CD4-positive, CD25-positive, alpha-beta regulatory T cell (primary cell): ENCODE data around the gene RASA4. TPM values are rescaled to one million over a fixed set of nuclear protein-coding genes. Genes with fewer than 3 reads are reported as not detected.
"Not testable (repeated sequence)": the region's sequence is repeated elsewhere in the genome, so short reads cannot be mapped to it uniquely, and the experiment has no call there.

ENCODE experiments used
- ATAC-seq, 2 donors: fragments of 150-1000 bp; cut with Tn5 transposase; one replicate each; pipeline ENCODE4 v1.10.0; 2021; ENCODE audit warnings: low read depth in 2 of 2, moderate number of reproducible peaks in 2 of 2, moderate library complexity in 1 of 2
- DNase-seq, 3 donors: peaks; one replicate each; pipeline versions ENCODE4 v3.0.0 to v3.0.0-alpha.2; 2012 to 2022; ENCODE audit warnings: mixed read lengths in 1 of 3
- H3K27ac ChIP-seq: one replicate; pipeline ENCODE4 v1.7.0; 2013; ENCODE audit warnings: mild to moderate bottlenecking, low read length; ENCODE audit not compliant: insufficient read depth, poor library complexity, severe bottlenecking
- H3K27me3 ChIP-seq: one replicate; pipeline ENCODE4 v1.7.0; 2013; ENCODE audit warnings: low read length; ENCODE audit not compliant: control insufficient read depth, insufficient read depth
- H3K36me3 ChIP-seq: one replicate; pipeline ENCODE4 v1.7.0; 2013; ENCODE audit warnings: mild to moderate bottlenecking, low read length, moderate library complexity; ENCODE audit not compliant: control insufficient read depth, insufficient read depth
- H3K4me1 ChIP-seq: 2 replicates; pipeline ENCODE4 v1.7.0; 2013; ENCODE audit warnings: mild to moderate bottlenecking, low read length; ENCODE audit not compliant: insufficient read depth, control insufficient read depth, poor library complexity, severe bottlenecking
- H3K4me3 ChIP-seq: one replicate; pipeline ENCODE4 v1.7.0; 2013; ENCODE audit warnings: low read depth, mild to moderate bottlenecking, low read length, moderate library complexity
- H3K9me3 ChIP-seq, 2 experiments: 1 replicate in 1 of 2; 2 replicates in 1 of 2; pipeline ENCODE4 v1.7.0; 2013; ENCODE audit warnings: low read length in 2 of 2, mild to moderate bottlenecking in 1 of 2, moderate library complexity in 1 of 2; ENCODE audit not compliant: control insufficient read depth in 2 of 2
- H3K27ac Mint-ChIP-seq, 3 donors: one replicate each; pipeline ENCODE4 v1.8.0; 2020 to 2022; ENCODE audit warnings: mild to moderate bottlenecking in 3 of 3, mixed read lengths in 3 of 3, moderate library complexity in 2 of 3
- H3K27me3 Mint-ChIP-seq: one replicate; pipeline ENCODE4 v1.8.0; 2022; ENCODE audit warnings: mild to moderate bottlenecking, mixed read lengths
- H3K36me3 Mint-ChIP-seq: one replicate; pipeline ENCODE4 v1.8.0; 2020; ENCODE audit warnings: mixed read lengths
- H3K4me1 Mint-ChIP-seq, 4 donors: one replicate each; pipeline ENCODE4 v1.8.0; 2020 to 2022; ENCODE audit warnings: mixed read lengths in 4 of 4, mild to moderate bottlenecking in 1 of 4
- H3K4me3 Mint-ChIP-seq, 4 donors: one replicate each; pipeline ENCODE4 v1.8.0; 2020 to 2022; ENCODE audit warnings: mild to moderate bottlenecking in 4 of 4, mixed read lengths in 4 of 4, moderate library complexity in 3 of 4
- H3K9me3 Mint-ChIP-seq, 7 donors: one replicate each; pipeline ENCODE4 v1.8.0; 2020 to 2022; ENCODE audit warnings: mixed read lengths in 7 of 7, mild to moderate bottlenecking in 3 of 7, moderate library complexity in 2 of 7
- polyA plus RNA-seq, 4 donors: library from polyadenylated mRNA; unstranded; fragments of 300-500 nt; fragmentation: Illumina TruSeq; gene quantifications; one replicate each; pipeline ENCODE4 v1.2.3, GENCODE V29; 2021
- total RNA-seq: library from RNA; stranded (reverse); gene quantifications from one replicate; pipeline ENCODE4 v1.2.3, GENCODE V29; 2022

Gene RASA4
- total and polyA plus RNA-seq, 5 donors from 2014 or later: 17.7 to 67.5 (median 20.2) TPM

- H3K4me3 ChIP-seq, H3K4me1 ChIP-seq, H3K4me3 Mint-ChIP-seq, H3K27me3 Mint-ChIP-seq, H3K4me1 Mint-ChIP-seq, H3K27me3 ChIP-seq, H3K36me3 Mint-ChIP-seq, H3K9me3 Mint-ChIP-seq, ATAC-seq, H3K36me3 ChIP-seq, H3K9me3 ChIP-seq, DNase-seq, H3K27ac ChIP-seq, H3K27ac Mint-ChIP-seq: not testable (repeated sequence)
Observed at GRCh38 chr7:102635354-102635753, 18.8 kb upstream of the RASA4 start.

- H3K27ac Mint-ChIP-seq, H3K4me3 Mint-ChIP-seq, H3K36me3 Mint-ChIP-seq, H3K4me1 ChIP-seq, H3K27me3 Mint-ChIP-seq, DNase-seq, H3K36me3 ChIP-seq, H3K4me3 ChIP-seq, H3K9me3 ChIP-seq, H3K9me3 Mint-ChIP-seq, H3K27me3 ChIP-seq, H3K27ac ChIP-seq, H3K4me1 Mint-ChIP-seq, ATAC-seq: not testable (repeated sequence)
Observed at GRCh38 chr7:102634299-102634698, 17.7 kb upstream of the RASA4 start.

DNA sequence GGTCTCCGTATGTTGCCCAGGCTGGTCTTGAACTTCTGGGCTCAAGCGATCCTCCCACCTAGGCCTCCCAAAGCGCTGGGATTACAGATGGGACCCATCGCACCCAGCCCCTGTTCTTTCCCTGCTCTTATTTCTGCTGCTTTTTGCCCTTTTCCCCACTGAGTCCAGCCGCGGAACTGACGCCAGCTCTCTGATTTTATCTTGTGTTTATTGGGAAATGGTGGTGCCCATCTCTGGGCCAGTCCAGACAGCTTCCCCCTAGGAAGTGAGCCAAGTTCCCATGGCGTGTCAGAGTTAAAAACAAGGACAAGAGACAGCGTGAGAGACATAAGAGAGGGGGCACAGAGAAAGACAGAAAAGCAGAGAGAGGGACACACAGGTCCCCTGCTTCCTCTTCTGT is 14.1 kb upstream of the RASA4 start:
- not testable (repeated sequence) for H3K9me3 ChIP-seq, ATAC-seq

DNA sequence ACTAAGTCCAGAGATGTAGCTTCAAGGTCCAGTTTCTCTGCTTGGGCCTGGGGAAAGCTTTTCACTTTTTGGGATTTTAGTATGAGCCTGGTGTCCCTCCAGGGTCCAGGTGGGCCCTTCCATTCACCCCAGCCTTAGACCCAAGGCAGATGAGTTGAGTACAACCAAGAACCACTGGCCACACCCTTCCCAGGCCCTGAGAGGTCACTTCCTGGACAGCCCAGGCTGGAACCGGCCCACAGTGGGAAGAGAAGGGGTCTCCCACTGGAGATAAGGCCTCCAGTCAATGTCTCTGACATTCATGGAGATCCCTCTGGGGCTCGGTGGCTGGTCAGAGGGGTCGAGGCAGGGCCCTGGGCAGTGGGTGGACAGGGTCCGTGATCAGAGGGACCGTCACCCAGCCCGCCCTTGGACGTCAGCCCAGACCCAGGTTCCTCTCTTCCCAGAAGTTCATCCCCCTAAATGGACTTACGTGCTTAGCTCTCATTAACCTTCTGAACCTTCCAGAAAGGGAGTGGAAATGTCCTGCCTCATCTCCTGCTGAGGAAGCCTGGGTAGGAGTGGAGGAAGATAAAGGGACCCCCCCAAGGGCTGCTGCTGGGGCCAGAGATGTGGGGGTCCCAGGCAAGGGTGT is 10.8 kb upstream of the RASA4 start:
- not testable (repeated sequence) for H3K36me3 ChIP-seq, H3K27me3 Mint-ChIP-seq, H3K4me1 Mint-ChIP-seq, H3K27me3 ChIP-seq, ATAC-seq, H3K9me3 ChIP-seq, H3K4me3 Mint-ChIP-seq, H3K4me3 ChIP-seq, H3K27ac ChIP-seq, H3K27ac Mint-ChIP-seq, H3K36me3 Mint-ChIP-seq, H3K9me3 Mint-ChIP-seq, DNase-seq, H3K4me1 ChIP-seq

More for the DNA sequence above, 14.1 kb upstream of the RASA4 start:
- not testable (repeated sequence) for H3K4me1 Mint-ChIP-seq, H3K4me1 ChIP-seq, H3K36me3 Mint-ChIP-seq, H3K27ac ChIP-seq, H3K36me3 ChIP-seq, H3K27me3 Mint-ChIP-seq, H3K4me3 Mint-ChIP-seq, H3K27ac Mint-ChIP-seq, H3K4me3 ChIP-seq, H3K27me3 ChIP-seq, DNase-seq, H3K9me3 Mint-ChIP-seq

DNA sequence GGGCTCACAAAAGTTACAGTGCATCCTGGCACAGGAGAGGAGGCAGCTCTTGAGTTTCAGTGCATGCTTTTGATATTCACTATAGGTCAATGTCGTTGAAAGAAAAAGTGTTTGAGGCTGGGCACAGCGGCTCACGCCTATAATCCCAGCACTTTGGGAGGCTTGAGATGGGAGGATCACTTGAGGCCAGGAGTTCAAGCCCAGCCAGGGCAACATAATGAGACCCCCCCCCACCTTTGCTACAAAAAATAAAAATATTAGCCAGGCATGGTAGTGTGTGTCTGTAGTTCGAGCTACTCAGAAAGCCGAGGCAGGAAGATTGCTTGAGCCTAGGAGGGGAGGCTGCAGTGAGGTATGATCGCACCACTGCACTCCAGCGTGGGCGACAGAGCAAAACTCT is 1.6 kb upstream of the RASA4 start:
- not testable (repeated sequence) for H3K27ac ChIP-seq, H3K9me3 Mint-ChIP-seq, H3K4me3 Mint-ChIP-seq, ATAC-seq, H3K9me3 ChIP-seq, H3K27me3 ChIP-seq, H3K27me3 Mint-ChIP-seq, H3K36me3 ChIP-seq, H3K36me3 Mint-ChIP-seq, H3K27ac Mint-ChIP-seq, DNase-seq, H3K4me1 Mint-ChIP-seq, H3K4me3 ChIP-seq, H3K4me1 ChIP-seq

GRCh38 chr7:102615930-102616329 is 626 bp downstream of the RASA4 start:
- ATAC-seq, H3K27me3 Mint-ChIP-seq, DNase-seq, H3K27ac Mint-ChIP-seq, H3K9me3 ChIP-seq, H3K27ac ChIP-seq, H3K9me3 Mint-ChIP-seq, H3K4me1 Mint-ChIP-seq, H3K4me3 Mint-ChIP-seq, H3K36me3 Mint-ChIP-seq, H3K27me3 ChIP-seq, H3K4me3 ChIP-seq, H3K4me1 ChIP-seq, H3K36me3 ChIP-seq: not testable (repeated sequence)

DNA sequence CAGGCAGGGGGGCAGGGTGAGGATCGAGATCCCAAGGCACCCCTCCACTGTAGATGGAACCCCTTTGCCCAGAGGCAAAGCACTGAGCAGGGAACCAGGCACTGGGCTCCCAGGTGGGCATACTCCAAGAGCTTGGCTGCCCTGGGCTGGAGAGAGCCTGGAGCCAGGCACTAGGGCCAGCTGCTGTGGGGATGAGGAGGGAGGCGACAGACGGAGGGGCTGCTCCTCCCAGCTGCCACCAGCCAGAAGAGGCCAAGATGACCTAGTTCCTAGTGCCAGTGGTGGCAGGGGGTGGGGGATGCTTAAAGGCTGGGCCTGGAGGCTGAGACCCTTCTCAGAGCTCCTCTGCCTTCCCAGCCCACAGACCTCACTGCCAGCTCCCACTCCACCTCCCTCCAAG is 1.7 kb downstream of the RASA4 start:
- H3K36me3 Mint-ChIP-seq, H3K4me1 Mint-ChIP-seq, H3K9me3 ChIP-seq, ATAC-seq, DNase-seq, H3K36me3 ChIP-seq, H3K4me3 Mint-ChIP-seq, H3K27ac Mint-ChIP-seq, H3K4me1 ChIP-seq, H3K27me3 ChIP-seq, H3K27ac ChIP-seq, H3K27me3 Mint-ChIP-seq, H3K9me3 Mint-ChIP-seq, H3K4me3 ChIP-seq: not testable (repeated sequence)

DNA sequence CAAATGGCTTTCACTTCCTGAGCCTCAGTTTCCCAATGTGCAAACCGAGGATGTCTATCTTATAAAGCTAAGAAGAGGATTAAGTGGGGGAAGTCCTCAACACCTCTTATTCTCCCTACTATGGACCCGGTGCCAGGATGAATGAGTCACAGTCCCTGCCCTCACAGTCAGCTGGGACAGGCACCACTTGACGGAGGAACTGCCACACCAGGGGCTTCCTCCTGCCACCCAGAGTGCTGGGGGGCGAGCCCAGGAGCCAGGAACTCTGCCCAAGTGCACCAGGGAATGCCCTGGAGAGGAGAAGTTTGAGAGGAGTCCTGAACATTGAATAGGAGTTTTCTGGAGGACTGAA is 2.2 kb downstream of the RASA4 start:
- H3K9me3 Mint-ChIP-seq, H3K27me3 Mint-ChIP-seq, H3K4me1 Mint-ChIP-seq, ATAC-seq, H3K36me3 Mint-ChIP-seq, H3K27ac Mint-ChIP-seq, H3K4me1 ChIP-seq, H3K4me3 ChIP-seq, H3K36me3 ChIP-seq, H3K27me3 ChIP-seq, DNase-seq, H3K4me3 Mint-ChIP-seq, H3K27ac ChIP-seq, H3K9me3 ChIP-seq: not testable (repeated sequence)
